HK-2 (cell line): ENCODE data around the gene GNG4.
A peak's percentile ranks its signal among the peaks of the same experiment; 100 is the strongest.

ENCODE experiments used
- DNase-seq: peaks from one replicate; pipeline ENCODE4 v3.0.0-alpha.2; 2018; ENCODE audit not compliant: unreplicated experiment

Gene GNG4

GRCh38 chr1:235533476-235534168 lies 116.0 kb downstream of the GNG4 start:
- no peak for DNase-seq

GRCh38 chr1:235532360-235532759 lies 117.2 kb downstream of the GNG4 start:
- no peak for DNase-seq

- DNase-seq: no peak
Observed at GRCh38 chr1:235527196-235527814, 122.3 kb downstream of the GNG4 start.

DNA sequence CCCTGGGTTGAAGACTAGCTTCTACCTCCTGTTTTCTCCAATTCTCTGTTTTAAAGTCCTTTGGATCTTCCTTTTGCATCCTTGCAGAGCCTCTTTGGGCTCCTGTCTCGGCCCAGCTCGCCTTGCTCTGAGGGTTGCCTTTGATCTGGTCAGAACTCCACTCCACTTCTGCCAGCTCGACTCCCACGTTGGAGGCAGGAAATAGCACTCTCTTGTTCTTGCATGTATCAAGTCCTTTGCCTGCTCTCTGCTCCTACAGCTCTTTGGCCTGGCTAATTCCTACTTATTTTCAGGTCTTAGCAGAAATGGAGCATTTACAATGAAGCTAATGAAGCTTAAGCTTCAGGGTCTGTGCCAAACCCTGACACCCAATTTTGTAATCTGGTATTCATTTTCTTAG lies 124.3 kb downstream of the GNG4 start:
- no peak for DNase-seq

DNA sequence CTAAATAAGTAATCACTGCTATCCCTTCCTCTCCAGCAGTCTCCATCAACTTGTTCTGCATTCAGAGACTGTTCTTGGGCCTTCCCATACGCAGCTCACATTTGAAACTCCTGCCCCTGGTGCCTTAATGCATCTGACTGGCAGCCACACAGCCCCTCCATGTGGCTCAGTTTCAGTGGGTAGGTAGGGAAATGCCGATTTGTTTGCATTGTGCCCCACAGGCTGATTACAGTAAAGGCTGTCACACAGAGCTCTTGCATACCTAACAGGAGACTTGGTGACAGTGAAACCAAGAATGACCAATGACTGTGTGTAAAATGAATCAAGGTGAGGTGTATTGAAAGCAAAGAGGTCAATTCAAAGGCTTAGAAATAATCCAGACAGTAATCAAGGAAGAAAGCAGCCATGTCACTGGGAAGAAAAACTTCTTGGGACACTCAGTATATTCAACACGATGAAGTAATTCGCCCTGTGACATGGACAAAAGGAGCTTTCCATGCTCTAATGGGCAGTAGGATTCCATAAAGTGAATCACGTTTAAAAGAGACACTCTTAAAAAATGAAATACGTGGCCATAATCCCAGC lies 132.6 kb downstream of the GNG4 start:
- no peak for DNase-seq

- DNase-seq: no peak
Observed at GRCh38 chr1:235515844-235516512, 133.6 kb downstream of the GNG4 start.

DNA sequence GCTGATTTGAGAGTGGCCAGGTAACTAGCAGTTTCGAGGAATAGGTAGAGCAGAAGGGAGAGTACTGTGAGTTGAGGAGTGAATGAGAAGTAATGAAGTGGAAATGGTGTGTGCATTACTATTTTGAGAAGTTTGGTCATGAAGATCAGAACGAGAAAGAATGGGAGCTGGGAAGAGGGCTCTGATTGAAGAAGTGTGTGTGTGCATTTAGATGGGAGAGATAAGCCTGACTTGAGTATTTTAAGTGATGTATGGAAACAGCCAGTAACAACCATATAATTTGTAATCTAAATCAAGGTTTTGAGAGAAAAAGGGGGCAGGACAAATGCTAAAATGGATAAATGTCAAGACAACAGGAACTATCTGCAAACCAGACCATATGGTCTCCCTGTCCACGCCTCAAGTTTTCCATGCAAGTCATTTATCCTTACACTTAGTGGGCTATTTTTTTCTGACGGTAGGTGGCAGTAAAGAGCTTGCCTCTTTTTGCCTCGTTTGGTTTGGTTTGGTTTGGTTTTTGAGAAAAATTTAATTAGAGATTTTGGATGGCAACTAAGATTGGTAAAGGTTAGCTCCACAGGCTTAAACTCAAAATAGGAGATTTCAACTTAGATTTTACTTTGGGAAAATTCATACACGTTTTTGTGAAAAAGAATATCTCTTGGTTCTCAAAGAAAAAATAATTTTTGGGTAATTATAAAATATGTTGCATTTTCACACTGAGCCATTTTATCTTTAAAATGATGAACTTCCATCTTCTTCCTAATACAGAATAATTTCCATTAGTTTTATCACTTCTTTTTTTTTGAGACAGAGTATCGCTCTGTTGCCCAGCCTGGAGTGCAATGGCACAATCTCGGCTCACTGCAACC lies 135.9 kb downstream of the GNG4 start:
- peak; percentile 31 for DNase-seq

DNA sequence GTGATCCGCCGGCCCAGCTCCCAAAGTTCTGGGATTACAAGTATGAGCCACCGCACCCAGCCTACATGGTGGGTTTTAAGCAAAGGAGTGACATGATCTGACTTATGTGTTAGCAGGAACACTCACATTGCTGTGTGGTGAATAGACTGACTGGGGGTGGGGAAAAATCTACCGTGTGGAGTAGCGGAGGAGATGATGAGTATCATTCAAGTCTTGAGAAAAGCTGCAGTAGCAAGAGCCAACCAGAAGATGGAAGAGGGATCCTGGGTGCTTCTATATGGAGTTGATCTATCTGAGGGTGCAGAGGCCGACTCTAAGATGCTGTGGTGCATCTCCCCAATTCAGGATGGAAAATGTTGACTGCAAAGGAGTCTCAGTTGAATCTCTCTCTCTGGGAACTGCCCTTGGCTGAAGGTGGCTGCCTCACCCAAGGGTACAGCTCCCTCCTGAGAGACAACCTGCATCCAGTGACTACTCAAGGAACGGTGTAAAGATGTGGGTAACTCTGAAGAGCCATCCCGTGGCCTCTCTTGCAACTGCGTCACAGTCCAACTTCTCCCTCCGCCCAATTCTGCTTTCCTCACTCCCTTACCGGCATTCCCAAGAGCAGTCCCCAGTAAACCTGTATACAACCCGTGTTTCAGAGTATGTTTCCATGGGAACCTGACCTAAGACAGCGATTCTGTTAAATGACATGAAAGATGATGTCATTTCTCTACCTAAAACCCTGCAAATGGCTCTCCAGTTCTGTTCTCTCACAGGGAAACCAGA lies 137.9 kb downstream of the GNG4 start:
- DNase-seq: no peak

DNA sequence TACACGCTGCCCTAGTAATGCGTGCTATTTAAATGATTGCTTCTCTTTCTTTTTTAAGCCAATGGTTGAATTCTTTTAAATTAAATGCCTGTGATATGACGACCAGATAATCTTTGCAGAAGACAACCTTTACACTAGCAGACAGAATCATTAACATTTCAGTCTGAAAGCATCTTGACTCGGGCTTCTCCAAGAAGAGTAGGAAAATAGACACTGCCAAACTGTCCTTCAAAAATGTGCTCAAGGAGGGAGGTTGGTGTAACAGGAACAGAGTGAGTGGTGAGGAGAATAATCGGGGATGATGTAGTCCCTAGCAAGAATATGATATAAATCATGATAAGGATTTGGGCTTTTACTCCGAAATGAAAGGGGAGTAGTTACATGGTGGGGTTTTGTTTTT lies 138.8 kb downstream of the GNG4 start:
- DNase-seq: no peak

GRCh38 chr1:235507623-235508022 lies 142.0 kb downstream of the GNG4 start:
- no peak for DNase-seq

DNA sequence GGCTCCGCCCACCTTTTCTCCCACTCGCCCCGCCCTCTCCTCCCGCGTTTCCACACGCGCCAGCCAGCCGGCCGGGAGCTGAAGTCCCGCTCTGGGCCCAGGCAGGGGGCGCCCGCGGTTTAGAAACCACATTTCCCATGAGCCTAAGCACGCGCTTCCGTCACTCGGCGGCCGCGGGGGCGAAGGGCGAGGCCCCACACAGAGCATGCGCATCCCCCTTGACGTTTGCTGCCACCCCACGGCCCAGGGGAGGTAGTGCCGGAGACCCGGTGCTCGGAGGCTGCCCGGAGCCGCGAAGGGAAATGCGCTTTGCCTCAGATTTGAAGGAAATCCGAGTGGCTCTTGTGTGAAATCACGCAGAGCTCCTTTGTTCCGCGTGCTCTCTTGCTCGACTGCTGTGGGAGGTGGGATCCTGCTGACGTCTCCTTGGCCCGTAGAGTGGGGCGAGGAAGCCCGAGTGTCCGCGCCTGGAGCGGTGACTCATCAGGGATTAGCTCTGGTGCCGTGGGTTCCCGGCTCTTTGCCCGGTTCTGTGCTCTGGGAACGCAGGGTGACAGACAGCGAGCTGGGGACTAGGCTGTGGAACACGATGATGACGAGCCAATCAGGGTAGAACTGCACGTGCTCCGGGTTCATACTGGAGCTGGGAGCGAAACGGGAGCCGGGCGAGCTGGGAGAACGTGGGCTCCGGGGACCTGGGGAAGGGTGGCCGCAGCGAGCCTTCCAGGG lies 144.9 kb downstream of the GNG4 start:
- DNase-seq: peak; percentile 100

GRCh38 chr1:235504122-235504493 lies 145.5 kb downstream of the GNG4 start, which contains the start of gene B3GALNT2:
B3GALNT2 (minus strand) TSS chr1:235504452; CDS start chr1:235504252, 200 bp downstream.
- DNase-seq: no peak

GRCh38 chr1:235503403-235504121 lies 146.0 kb downstream of the GNG4 start:
- peak; percentile 68 for DNase-seq

DNA sequence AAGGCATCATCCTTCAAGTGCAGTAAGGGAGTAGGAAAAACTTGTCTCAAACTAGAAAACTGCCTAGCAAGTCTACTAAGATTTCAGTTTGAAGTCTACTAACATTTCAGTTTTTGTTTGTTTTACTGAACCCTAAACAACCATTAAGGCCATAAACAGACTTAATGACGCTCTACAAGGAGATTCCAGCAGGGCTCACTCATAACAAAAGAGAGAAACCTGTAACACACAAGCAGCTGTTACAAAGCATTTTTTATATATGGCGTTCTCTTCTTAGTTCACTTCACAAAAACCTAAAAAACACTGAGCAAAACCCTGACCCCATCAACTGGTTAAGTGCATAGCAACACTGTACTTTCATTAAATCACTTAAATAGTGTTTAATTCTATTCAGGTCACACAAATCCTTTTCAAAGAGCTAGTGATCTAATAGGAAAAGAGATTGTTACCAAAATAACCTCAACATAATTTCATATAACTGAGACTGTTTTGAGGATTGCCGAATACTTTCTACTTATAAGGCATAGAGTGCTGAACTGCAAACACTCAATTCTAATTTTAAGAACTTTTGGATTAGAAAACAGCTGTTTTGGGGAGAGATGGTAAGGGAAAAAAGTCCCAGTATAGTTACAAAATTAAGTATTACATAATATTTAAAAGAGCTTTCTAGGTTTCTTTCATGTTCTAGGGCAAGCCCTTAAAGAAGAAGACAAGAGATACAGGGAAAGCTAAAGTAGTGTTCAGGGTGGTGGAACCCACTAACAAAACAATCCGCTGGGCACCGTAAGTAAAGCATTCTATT lies 146.8 kb downstream of the GNG4 start:
- DNase-seq: no peak

GRCh38 chr1:235500971-235501540 lies 148.5 kb downstream of the GNG4 start:
- DNase-seq: no peak
